OCI-LY3 (cell line): Measurements from ENCODE around the gene UBE2E2.

Source experiments
- H2AFZ ChIP-seq: fragments of 200-600, 300-600 bp; shearing (Covaris generic); 2 replicates; pipeline ENCODE4 v1.6.0; 2014; ENCODE audit warnings: antibody characterized with exemption, low read depth, low read length
- H3K27ac ChIP-seq: fragments of 200-600, 300-600 bp; sonication (generic); 2 replicates; pipeline ENCODE4 v1.5.1; 2014; ENCODE audit warnings: mild to moderate bottlenecking, low read length, moderate library complexity, mixed read lengths
- H3K27me3 ChIP-seq: fragments of 200-600, 300-600 bp; sonication (generic); 2 replicates; pipeline ENCODE4 v1.6.1; 2014; ENCODE audit warnings: low read depth, low read length, mixed read lengths
- H3K36me3 ChIP-seq: fragments of 200-600, 300-600 bp; sonication (generic); replicated peaks from 2 replicates; pipeline ENCODE3; 2014; ENCODE audit warnings: low read depth, low read length, mixed read lengths
- H3K4me1 ChIP-seq: fragments of 300-600, 200-600 bp; sonication (generic); 2 replicates; pipeline ENCODE4 v1.6.1; 2014; ENCODE audit warnings: low read length, mixed read lengths
- H3K4me2 ChIP-seq: fragments of 200-600, 300-600 bp; sonication (generic); 2 replicates; pipeline ENCODE4 v1.6.1; 2014; ENCODE audit warnings: low read length, mixed read lengths
- H3K4me3 ChIP-seq: fragments of 300-600, 200-600 bp; sonication (generic); 2 replicates; pipeline ENCODE4 v1.5.1; 2014; ENCODE audit warnings: antibody characterized with exemption, mild to moderate bottlenecking, low read length, moderate library complexity
- H3K79me2 ChIP-seq: fragments of 300-600, 200-600 bp; shearing (Covaris generic); 2 replicates; pipeline ENCODE4 v1.6.1; 2014; ENCODE audit warnings: mild to moderate bottlenecking, low read length, mixed read lengths
- H3K9ac ChIP-seq: fragments of 300-600, 200-600 bp; shearing (Covaris generic); 2 replicates; pipeline ENCODE4 v1.6.0; 2014; ENCODE audit warnings: mild to moderate bottlenecking, low read length, moderate library complexity
- H3K9me3 ChIP-seq: fragments of 200-600, 300-600 bp; shearing (Covaris generic); 2 replicates; pipeline ENCODE4 v1.6.1; 2014; ENCODE audit warnings: low read length, mixed read lengths; ENCODE audit not compliant: insufficient read depth
- H4K20me1 ChIP-seq: fragments of 200-600, 300-600 bp; sonication (generic); 2 replicates; pipeline ENCODE4 v1.6.1; 2016; ENCODE audit warnings: low read length, mixed read lengths; ENCODE audit not compliant: insufficient read depth
- EZH2phosphoT487 ChIP-seq: fragments of 200-600 bp; shearing (Covaris generic); IDR thresholded peaks from 2 replicates; pipeline ENCODE4 v1.6.1; 2018; ENCODE audit warnings: antibody characterized with exemption, mixed run types, low read depth
- TF ChIP-seq, protein P1 (sequence below): fragments of 200-600, 300-600 bp; sonication (generic); IDR thresholded peaks from 2 replicates; pipeline ENCODE4 v1.5.1; 2014; ENCODE audit warnings: antibody characterized with exemption, low read length, low read depth

Gene UBE2E2

GRCh38 chr3:23249961-23250360 is 46.8 kb downstream of the UBE2E2 start:
- H3K27ac ChIP-seq, result no peak overlapping the region
- TF ChIP-seq, protein P1, sequence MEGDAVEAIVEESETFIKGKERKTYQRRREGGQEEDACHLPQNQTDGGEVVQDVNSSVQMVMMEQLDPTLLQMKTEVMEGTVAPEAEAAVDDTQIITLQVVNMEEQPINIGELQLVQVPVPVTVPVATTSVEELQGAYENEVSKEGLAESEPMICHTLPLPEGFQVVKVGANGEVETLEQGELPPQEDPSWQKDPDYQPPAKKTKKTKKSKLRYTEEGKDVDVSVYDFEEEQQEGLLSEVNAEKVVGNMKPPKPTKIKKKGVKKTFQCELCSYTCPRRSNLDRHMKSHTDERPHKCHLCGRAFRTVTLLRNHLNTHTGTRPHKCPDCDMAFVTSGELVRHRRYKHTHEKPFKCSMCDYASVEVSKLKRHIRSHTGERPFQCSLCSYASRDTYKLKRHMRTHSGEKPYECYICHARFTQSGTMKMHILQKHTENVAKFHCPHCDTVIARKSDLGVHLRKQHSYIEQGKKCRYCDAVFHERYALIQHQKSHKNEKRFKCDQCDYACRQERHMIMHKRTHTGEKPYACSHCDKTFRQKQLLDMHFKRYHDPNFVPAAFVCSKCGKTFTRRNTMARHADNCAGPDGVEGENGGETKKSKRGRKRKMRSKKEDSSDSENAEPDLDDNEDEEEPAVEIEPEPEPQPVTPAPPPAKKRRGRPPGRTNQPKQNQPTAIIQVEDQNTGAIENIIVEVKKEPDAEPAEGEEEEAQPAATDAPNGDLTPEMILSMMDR, result no peak
- no peak for TF ChIP-seq EZH2phosphoT487
- no peak overlapping the region for H2AFZ ChIP-seq
- H3K4me3 ChIP-seq, result no peak overlapping the region
- H3K9me3 ChIP-seq, result no peaks in the 10 kb centered on the region
- H3K9ac ChIP-seq, result no peak overlapping the region
- no peaks in the 10 kb centered on the region for H3K36me3 ChIP-seq
- no peaks in the 10 kb centered on the region for H3K27me3 ChIP-seq
- no peak overlapping the region for H3K4me2 ChIP-seq
- peaks cover 40% of the 10 kb centered on the region for H4K20me1 ChIP-seq
- H3K4me1 ChIP-seq, result peaks cover 18% of the 10 kb centered on the region
- peaks cover 69% of the 10 kb centered on the region for H3K79me2 ChIP-seq

DNA sequence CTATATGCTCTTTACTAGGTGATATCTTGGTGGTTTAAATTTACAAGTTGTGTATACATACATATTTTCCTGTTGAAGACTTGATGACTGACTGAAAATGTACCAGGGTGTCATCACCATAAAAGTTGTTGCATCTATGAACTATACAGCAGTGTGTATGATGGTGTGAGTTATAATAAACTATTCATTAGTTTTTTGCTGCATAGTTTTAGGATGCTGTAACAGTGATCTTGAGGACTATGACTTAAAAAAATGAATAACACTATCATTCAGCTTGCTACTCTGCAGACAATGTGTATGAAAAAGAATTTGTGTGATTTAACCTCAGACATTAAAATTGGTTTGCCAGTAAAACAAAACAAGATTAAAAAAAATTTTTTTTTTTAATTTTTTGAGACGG is 49.0 kb downstream of the UBE2E2 start:
- Histone ChIP-seq H3K4me1 (peaks cover 23% of the 10 kb centered on the region), H3K27ac (no peak overlapping the region), H2AFZ (no peak overlapping the region), H3K4me3 (no peak overlapping the region), H3K9me3 (no peaks in the 10 kb centered on the region), H3K36me3 (no peaks in the 10 kb centered on the region), H3K27me3 (no peaks in the 10 kb centered on the region), H3K9ac (no peak overlapping the region), H3K79me2 (peaks cover 72% of the 10 kb centered on the region), H3K4me2 (no peak overlapping the region), H4K20me1 (peaks cover 50% of the 10 kb centered on the region)
- TF ChIP-seq EZH2phosphoT487, result no peak

DNA sequence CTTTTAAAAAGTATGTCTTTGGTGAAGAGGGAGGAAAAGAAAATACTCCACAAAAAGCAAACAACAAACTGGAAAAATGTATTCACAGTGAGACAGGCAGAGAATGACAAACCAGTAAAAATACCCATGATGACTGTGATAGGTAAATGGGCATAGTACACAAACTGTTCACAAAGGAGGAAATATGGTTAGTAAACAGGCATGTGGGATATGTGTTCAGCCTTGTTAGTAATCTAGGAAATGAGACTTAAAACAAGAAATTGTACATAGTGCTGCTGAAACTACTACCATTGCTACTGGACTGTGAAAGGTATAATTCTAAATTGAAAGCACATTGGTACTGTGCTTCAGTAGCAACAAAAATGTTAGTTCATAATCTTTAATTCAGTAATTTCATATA is 50.1 kb downstream of the UBE2E2 start:
- no peaks in the 10 kb centered on the region for H3K36me3 ChIP-seq
- H3K27me3 ChIP-seq, result no peaks in the 10 kb centered on the region
- no peaks in the 10 kb centered on the region for H3K9me3 ChIP-seq
- H3K4me3 ChIP-seq, result no peak overlapping the region
- peaks cover 75% of the 10 kb centered on the region for H3K79me2 ChIP-seq
- no peak overlapping the region for H2AFZ ChIP-seq
- H3K27ac ChIP-seq, result no peak overlapping the region
- TF ChIP-seq, protein P1, result no peak
- TF ChIP-seq EZH2phosphoT487, result no peak
- H3K9ac ChIP-seq, result no peak overlapping the region
- H3K4me2 ChIP-seq, result no peak overlapping the region
- peaks cover 54% of the 10 kb centered on the region for H4K20me1 ChIP-seq
- H3K4me1 ChIP-seq, result peaks cover 24% of the 10 kb centered on the region

DNA sequence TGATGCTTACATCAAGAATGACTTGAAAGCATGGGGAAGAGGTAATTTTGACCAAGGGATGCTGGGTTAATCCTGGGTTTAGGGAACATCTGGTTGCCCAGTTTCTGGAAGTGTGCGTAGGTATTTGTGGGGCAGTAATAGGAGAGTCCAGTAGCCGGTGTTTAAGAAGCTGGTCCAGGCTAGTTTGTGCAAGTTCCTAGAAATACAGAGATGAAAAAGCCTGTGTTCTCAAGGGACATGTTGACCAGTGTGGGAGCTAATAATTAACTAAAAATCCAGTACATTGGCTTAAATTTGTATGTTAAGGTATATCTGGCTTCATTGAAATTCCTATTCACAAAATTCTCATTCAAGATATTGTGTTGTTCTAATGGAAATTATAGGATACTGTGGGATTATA is 51.2 kb downstream of the UBE2E2 start:
- Histone ChIP-seq H3K4me2 (no peak overlapping the region), H3K79me2 (peaks cover 76% of the 10 kb centered on the region), H2AFZ (no peak overlapping the region), H3K4me3 (no peak overlapping the region), H3K9me3 (no peaks in the 10 kb centered on the region), H4K20me1 (peaks cover 52% of the 10 kb centered on the region), H3K27ac (no peak overlapping the region), H3K36me3 (no peaks in the 10 kb centered on the region), H3K27me3 (no peaks in the 10 kb centered on the region), H3K9ac (no peak overlapping the region), H3K4me1 (peaks cover 24% of the 10 kb centered on the region)
- no peak for TF ChIP-seq EZH2phosphoT487
- TF ChIP-seq, protein P1, result no peak

- no peak for TF ChIP-seq EZH2phosphoT487
- TF ChIP-seq, protein P1, result no peak
- H3K27me3 ChIP-seq, result no peaks in the 10 kb centered on the region
- no peak overlapping the region for H3K27ac ChIP-seq
- H2AFZ ChIP-seq, result no peak overlapping the region
- H4K20me1 ChIP-seq, result peaks cover 51% of the 10 kb centered on the region
- H3K4me3 ChIP-seq, result no peak overlapping the region
- H3K9ac ChIP-seq, result no peak overlapping the region
- H3K9me3 ChIP-seq, result no peaks in the 10 kb centered on the region
- H3K4me1 ChIP-seq, result peaks cover 24% of the 10 kb centered on the region
- peaks cover 80% of the 10 kb centered on the region for H3K79me2 ChIP-seq
- H3K36me3 ChIP-seq, result no peaks in the 10 kb centered on the region
- H3K4me2 ChIP-seq, result no peak overlapping the region
Measured at GRCh38 chr3:23254835-23255234, 51.7 kb downstream of the UBE2E2 start.
